HG02642 (cell line): Measurements from ENCODE around the gene STX8.
"Not testable (repeated sequence)": the region's sequence is repeated elsewhere in the genome, so short reads cannot be mapped to it uniquely, and the experiment has no call there.

Experiments
- ATAC-seq: cut with Tn5 transposase; IDR thresholded peaks from one replicate; pipeline ENCODE4 v1.9.1; 2021; ENCODE audit warnings: mild to moderate bottlenecking; ENCODE audit not compliant: unreplicated experiment, poor library complexity

STX8 gene

DNA sequence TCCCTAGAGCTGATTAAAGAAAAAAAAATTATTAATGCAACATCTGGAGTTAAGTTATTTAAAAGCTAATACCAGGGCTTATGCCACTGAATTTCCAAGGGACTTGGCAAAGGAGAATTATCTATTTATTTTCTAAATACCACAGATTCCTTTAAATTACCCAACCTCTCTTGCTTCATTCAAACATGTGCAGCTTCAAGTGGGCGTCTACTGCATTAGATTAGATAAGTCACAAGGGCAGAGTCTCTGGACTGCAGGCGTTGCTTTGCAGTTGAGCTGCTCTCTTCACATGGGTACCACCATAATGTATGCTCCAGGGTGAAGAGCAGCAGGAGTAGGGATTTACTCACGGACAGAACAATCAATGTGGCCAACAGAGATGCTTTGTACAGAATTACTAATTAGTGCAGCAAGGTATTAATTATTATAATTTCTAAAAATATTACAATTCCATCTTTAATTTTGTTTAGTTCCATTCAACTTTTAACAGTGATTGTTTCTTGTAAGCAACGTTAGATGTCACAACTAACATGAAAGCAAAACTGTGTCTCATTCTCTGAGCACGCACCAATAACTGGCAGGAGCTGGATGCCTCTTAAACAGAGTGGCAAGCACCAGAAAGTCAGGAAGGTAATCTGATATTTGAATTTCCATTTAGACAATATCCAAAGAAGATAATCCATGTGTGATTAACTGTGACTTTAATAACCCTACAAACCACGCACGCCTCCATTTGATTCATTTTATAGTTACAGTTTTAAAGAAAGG, 214.2 kb downstream of the STX8 start:
- ATAC-seq, result no peak

DNA sequence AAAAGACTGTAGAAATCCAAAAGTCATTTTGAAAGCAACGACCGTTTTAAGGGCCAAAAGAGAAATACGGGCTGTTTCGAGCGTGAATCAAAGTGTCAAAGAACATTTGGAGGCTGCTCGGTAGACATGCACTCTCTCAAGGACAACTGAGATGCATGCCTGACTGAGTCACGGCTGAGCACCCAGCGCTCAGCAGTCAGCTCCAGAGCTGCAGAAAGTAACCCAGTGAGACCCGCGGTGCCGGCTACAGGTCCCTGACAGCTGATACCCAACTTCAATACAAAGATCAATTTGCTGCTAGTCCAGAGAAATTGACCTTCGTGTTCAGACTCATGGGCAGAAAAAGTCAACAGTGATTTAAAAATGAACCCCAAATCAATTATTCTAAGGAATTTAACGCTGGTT, 214.9 kb downstream of the STX8 start:
- no peak for ATAC-seq

DNA sequence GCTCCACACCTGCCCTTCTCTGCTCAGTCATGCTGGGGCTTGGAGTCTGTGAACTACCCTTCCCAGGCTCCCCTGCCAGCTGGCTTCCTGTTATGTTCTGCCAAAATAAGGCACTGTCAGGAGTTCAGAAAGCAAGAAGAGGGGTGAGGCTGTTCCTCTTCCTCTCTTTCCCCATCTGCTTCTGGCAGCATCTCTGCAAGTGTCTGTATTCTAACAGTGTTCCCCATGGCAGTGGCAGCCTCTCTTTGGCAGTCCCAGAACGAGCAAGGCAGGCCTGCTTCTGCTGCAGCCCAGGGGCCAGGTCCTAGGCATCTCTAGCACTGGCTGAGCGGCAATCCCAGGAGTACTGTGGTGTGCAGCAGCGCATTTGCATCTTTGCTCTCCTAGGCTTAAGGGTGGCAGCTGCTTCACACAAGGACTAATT, 219.1 kb downstream of the STX8 start:
- no peak for ATAC-seq

DNA sequence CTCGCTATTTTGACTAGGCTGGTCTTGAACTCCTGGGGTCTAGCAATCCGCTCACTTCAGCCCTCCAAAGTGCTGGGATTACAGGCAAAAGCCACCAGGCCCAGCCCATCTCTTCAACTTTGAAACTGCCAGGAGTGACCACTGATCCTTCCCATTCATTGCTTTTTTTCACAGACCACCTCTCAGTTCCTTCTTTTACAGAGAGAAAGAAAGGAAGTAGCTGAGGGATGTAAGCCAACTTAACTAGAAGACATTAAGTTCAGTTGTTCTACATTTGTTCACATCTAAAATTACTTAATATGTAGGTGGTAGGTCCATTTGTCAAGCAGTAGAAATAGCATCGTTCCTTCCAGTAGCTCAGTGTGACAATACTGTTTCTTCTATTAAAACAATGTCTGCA, 219.8 kb downstream of the STX8 start:
- ATAC-seq, result no peak

DNA sequence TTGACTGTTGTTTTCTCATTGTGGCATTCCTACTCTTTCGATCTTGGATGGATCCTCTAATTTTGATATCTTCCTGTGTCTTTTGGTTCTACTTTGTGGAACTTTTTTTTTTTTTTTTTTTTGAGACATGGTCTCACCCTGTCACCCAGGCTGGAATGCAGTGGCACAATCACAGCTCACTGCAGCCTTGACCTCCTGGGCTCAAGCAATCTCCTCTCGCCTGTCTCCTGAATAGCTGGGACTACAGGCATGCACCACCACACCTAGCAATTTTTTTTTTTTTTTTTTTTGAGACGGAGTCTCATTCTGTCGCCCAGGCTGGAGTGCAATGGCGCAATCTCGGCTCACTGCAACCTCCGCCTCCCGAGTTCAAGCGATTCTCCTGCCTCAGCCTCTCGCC, 220.4 kb downstream of the STX8 start:
- ATAC-seq, result not testable (repeated sequence)

DNA sequence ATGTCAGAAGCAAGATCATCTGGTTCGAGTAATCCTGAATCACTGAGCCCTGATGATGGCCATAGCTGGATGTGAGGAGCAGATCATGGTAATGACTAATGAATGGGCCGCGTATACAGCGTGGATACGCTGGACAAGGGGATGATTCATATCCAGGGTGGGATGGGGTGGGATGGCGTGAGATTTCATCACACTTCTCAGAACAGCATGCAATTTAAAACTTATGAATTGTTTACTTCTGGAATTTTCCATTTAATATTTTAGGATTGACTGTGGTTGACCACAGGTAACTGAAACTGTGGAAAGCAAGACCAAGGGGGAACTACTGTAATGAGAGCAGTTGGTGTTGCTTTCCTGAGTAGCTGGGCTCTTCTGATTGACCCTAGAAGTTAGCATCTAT, 225.5 kb downstream of the STX8 start:
- no peak for ATAC-seq

DNA sequence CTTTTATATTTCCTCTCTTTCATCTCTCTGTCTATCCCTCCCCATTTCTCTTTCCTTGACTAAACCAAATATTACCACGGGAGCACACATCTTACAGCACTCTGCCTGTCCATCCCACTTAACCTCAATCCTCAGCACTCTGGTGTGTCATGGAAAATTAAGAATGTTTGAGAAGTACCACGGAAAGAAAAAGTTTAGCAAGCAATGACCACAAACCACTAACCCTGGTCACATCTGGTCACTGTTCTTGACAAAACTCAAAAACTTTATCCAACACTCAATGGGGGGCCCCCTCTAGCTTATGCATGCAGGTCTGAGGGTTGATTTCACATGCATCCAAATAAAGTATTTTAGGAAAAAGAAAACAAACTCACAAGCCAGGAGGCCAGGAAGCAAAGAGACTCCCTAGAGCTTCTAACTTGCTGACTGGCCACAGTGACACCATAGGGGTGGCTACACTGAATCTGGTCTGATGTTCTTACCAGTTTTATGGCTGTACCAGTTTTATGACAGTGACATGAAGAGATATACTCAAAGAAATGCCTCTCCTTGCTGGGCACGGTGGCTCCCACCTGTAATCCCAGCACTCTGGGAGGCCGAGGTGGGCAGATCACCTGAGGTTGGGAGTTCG, 229.2 kb downstream of the STX8 start:
- ATAC-seq, result no peak

DNA sequence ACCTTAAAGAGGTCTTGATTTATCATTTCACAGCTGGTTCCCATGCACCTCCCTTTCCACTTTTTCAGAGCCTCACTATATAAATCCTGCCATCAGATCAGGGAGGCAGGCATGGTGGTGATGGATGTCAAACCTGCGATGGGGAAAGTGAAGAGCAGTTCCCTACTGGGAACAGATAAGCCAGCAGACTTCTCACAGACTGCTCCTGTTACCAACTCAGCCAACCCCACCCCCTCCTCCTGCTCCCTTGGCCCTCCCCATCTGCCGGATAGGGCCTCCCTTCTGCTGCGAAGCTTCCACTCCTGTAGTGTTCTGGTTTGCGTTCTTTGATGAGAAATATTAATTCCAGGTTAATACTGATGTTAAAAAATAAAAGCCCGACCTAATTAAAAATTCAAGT, 232.1 kb downstream of the STX8 start:
- no peak for ATAC-seq

DNA sequence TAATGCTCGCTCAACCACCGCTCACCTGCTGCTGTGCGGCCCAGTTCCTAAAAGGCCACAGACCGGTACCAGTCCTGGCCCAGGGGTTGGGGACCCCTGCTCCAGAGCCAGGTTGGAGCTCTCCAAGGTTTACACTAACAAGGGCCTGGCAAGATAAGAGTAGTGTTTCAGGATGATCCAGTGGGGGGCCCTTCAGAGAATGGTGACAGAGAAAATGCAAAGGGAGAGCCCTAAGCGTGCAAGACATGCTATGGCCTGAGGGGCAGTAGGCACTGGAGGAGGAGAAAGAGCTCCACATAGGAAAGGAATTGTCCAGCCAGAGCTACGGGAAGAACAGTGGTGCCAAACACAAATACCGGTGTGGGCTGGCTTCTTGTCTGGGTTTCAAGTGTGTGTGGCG, 233.4 kb downstream of the STX8 start:
- no peak for ATAC-seq

DNA sequence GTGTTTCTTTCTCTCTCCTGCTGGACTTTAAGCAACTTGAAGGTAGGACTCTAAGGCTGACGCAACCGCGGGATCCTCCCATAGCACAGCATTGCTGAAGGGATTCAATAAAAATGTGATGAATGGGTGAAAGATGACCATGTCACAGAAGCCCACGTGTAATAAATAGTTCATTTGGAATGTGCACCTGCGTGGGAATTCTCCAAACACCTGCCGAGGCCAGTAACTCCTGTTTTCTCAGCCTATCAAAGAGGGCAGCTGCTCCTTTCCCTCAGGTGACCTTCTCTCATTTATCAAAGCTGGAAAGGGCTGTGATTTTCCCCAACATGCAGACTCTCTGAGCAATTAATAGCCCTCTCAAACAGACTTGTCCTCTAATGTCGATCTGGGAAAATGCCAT, 235.7 kb downstream of the STX8 start:
- no peak for ATAC-seq

DNA sequence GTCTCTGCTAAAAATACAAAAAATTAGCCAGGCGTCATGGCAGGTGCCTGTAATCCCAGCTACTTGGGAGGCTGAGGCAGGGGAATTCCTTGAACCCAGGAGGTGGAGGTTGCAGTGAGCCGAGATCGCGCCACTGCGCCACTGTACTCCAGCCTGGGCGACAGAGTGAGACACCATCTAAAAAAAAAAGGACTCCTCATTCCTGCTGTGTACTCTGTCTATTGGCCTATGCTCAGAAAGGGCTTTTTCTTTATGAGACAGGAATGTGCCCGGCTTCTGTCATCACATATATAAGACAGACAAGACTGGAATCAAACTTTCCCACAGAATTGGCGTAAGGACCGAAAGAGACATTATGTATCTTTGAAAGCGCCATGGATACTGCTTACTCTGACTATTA, 236.1 kb downstream of the STX8 start:
- not testable (repeated sequence) for ATAC-seq

DNA sequence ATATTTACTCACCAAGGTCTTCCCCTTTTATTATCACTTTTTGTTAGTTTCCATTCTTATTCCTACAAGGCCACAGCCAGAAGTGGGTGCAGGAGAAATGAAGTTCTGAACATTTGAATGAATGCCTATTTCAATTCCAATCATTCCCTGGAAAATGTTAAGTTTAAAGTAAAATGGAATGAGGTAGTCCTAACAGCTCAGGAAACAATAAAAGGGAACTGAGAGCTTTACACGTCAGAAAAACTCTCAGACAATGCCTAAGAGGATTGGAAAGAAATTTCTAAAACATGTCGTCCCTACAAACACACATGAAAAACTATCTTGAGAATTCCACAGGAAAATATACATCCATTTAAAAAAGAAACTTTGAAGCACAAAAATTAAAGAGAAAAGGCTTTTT, 238.8 kb downstream of the STX8 start:
- ATAC-seq, result no peak

DNA sequence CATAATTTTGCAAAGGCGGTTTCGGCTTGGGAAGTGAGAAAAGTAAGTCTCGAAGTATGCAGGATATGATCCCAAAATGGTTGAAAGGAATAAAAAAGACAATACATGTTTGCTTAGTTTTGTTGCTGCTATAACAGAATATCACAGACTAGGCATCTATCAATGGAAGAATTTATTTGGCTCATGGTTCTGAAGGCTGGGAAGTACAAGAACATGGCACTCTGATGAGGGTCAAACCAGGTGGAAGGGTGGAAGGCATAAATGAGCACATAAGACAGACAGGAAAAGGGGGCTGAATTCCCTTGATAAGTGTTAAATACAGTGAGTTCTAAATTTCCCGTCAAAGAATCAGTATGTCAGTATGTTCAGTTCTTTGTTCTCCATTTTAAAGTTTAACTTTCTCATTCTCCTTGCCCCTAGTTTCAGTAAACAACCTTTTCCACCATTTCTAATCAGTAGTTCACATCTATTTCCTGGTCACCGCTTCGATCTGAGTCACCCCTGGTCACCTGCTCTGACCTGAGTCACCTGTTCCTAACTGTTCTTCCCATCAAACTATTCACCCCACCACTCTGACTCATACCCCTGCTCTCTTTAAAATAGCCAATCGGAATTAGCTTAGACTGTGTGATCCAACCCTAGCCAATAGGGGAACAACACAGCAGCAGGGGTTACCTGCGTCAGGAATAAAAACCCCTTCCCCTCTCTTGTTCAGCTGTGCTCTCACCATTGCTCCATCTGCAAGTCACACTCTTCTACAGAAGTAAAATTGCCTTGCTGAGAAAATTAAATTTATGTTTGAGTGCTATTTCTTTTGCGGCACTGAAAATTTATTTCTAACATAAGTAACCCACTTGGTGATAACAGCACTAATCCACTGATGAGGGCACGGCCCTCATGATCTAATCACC, 240.8 kb downstream of the STX8 start:
- no peak for ATAC-seq

DNA sequence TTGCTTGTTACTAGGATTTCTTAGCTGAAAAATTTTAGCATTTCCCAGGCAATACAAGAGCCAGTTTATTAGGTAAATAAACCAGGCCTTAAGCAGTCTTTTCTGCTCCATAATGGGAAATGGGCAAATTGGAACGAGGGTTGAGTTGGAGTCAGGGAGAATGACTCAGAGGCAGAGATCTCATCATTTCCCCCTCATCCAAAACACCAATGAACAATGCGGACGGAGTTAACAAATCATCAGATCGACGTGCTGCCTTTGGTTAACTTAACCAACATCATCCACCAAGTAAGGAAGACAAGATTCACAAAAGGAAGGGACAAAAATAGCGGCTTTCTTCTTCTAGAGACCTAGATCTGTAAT, 243.5 kb downstream of the STX8 start:
- no peak for ATAC-seq

DNA sequence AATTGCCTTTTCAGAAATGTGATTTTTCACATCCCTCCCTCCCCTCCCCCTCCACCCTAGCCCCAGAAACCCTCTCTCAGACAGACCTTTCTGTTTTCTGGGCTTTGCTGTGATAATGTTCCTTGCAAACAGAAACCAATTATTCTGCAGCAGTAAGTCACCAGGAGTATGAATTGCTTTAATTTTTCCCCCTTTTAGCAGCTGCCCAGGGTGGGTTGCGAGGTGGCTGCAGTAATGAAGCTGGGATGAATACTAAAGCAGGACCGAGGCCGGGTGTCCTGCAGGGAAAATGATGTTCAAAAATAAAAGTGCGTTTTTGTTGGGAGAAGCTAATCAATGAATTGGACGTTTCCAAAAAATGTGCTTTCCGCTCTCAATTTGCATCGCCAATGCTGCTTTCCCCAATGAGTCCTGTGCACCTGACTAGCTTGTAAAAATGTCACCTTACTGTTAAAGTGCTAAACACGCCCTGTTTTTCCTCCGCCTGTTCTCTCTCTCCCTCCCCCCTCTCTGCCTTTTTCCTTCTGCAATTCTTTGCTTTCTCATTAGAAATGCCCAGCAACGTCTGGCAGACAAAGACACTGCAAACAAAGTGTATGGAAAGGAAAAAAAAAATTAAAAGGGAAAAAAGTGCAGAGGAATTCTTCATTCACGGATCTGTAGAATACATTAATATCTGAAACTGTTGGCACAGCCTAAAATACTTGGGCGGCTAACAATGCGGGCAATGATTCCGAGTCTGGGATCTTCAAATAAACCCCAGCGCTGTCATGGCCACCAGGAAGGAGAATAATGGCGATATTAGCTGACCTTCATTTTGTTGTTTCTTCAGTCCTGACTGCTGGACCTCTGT, 244.1 kb downstream of the STX8 start:
- no peak for ATAC-seq

DNA sequence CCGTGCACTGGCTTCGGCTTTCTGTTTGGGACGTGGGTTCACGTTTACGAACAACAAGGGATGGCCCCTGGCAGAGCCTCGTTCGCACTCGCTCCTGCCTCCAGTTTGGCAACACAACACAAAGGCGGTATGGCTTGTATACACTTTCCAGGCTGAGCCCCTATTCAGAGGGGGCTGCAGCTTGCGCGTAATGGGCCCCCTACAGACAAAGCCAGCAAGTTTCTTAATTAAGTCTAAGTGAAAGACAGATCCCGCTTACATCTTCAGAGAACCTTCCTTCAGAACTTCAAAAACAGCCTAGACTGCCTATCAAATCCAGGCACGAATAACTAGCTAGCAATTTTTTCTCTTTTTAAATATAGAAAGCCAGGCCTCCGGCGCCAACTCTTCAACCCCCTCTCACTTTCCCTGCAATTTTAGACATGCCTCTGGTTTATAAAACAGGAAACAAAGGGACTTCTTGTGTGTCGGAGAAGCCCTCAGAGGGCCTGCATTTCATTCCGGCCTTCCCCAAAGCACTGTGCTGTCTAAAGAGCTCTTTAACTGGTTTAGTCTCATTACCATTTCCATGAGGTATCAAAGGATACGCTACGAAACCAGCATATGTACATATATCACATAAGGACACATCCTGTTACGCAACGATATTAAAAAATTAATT, 244.9 kb downstream of the STX8 start:
- ATAC-seq, result no peak

DNA sequence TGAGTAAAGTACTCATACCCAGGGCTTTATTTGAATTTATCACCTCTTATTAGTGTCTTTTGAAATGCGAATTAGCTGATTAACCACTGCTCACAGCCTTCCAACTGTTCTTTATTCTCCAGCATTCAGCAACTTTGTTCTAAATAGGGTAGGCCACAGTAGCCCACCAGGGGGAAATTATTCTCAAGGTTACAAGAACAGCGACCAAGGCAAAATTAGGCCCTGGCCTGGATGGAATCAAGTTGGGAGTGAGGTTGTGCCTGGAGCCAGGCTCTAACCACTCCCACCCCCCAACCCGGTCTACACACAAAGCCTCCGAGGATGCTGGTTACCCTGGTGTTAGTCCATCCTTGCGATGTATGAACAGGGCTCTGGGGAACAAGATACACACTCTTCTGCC, 245.5 kb downstream of the STX8 start:
- no peak for ATAC-seq

DNA sequence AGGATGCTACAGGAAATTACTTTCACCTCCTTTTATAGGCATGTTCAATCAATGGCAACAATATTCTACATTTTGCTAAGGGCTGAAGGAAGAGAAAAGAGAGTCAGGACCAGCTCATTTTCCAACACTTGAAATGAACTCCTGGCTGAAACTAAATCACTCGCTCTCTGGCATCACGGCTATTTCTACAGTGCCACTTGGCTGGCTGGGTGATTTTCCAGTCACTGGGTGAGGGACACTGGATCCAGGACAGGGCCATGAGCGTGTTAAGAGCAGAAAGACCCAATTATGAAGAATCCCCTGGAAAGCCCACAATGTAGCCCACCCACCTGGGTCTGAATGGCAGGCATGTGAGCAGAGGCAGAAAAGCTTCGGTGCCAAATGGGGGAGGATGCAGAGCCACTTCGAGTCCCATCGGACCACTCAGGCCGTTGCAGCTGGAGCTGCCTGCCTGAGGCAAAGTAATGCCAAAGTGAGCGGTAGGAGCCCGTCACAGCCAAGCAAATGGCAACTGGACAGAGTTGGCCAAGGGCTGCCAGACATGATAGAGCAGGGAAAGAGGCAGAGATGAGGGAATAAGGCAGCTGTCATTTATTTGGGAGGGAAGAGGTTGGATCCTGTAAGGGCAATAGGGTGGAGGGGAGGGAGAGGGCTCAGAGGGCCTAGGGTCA, 246.2 kb downstream of the STX8 start:
- ATAC-seq, result no peak

DNA sequence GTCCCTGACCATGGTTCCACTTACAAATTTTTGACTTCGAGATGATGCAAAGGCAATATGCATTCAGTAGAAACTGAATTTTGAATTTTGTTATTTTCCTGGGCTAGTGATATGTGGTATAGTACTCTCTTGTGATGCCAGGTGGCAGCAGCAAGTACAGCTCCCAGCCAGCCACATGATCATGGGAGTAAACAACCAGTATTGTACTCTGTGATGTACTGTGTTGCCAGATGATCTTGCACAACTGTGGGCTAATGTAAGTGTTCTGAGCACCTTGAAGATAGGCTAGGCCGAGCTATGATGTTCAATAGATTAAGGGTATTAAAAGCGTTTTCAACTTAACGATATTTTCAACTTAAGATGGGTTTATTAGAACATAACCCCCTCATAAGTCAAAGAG, 250.8 kb downstream of the STX8 start:
- no peak for ATAC-seq
